Mucosa of stomach (tissue), 1 donor: ENCODE data around the gene WDFY4.

Experiments used
- H3K27me3 ChIP-seq: one replicate; pipeline ENCODE4 v1.7.0; 2013; ENCODE audit warnings: mild to moderate bottlenecking, low read length; ENCODE audit not compliant: control insufficient read depth, insufficient read depth
- H3K36me3 ChIP-seq: one replicate; pipeline ENCODE4 v1.7.0; 2013; ENCODE audit warnings: low read length; ENCODE audit not compliant: control insufficient read depth, insufficient read depth
- H3K4me1 ChIP-seq: one replicate; pipeline ENCODE4 v1.7.0; 2013; ENCODE audit warnings: mild to moderate bottlenecking, low read length; ENCODE audit not compliant: control insufficient read depth, insufficient read depth
- H3K4me3 ChIP-seq: one replicate; pipeline ENCODE4 v1.7.0; 2013; ENCODE audit warnings: low read length
- H3K9ac ChIP-seq: one replicate; pipeline ENCODE4 v1.7.0; 2013; ENCODE audit warnings: mild to moderate bottlenecking, low read length, moderate library complexity
- H3K9me3 ChIP-seq: one replicate; pipeline ENCODE4 v1.7.0; 2013; ENCODE audit warnings: mild to moderate bottlenecking, low read length, moderate library complexity; ENCODE audit not compliant: control insufficient read depth
- donor health status: Pancreatic carcinoma.

The WDFY4 gene

DNA sequence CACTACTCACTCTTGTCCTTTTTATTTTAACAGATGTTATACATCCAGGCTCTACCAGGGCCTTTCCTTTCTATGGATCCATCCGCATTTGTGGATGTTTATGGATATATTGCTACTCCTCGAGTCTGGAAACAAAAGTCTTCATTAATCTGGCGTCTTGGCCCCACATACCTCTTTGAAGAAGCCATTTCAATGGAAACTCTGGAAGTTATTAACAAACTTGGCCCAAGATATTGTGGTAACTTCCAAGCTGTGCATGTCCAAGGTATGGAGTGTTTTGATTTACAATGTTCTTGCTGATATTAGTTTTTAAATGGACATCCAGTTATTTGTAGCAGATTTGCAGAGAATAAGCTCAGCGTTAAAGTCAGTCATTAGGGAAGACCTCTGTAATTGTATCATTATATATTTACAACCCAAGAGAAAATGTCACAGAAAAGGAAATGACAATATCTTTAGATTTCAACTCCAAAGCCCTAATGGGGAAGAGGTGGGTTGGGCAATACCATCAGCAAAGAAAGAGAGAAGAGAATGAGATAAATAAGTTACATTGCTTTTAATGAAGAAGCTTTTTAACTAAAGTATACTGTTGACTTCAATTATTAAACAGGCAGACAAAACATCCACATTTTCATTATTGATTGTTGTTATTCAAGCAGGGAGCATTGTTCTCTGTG, 102.1 kb downstream of the WDFY4 start:
- Histone ChIP-seq H3K36me3 (no peaks in the 10 kb centered on the region), H3K9me3 (no peaks in the 10 kb centered on the region), H3K4me3 (no peak overlapping the region), H3K9ac (no peak overlapping the region), H3K4me1 (no peaks in the 10 kb centered on the region), H3K27me3 (no peaks in the 10 kb centered on the region)

DNA sequence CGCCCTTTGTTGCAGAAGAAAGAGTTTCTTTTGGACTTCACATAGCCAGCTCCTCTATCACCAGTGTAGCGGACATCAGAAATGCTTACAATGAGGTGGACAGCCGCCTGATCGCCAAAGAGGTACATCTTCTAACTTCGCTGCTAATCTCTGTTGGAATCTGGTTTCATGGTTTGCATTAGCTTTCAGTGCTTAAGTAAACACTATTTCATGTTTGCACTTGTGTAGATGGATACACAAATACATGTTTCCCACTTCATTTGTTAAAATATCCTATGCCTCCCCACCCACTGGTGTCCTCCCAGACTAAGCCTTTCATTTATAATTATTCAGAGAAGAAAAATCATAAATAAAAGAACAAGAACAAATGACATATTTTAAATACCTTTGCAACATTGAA, 103.9 kb downstream of the WDFY4 start:
- Histone ChIP-seq H3K4me1 (no peaks in the 10 kb centered on the region), H3K9ac (no peak overlapping the region), H3K27me3 (no peaks in the 10 kb centered on the region), H3K36me3 (no peaks in the 10 kb centered on the region), H3K9me3 (no peaks in the 10 kb centered on the region), H3K4me3 (no peak overlapping the region)

DNA sequence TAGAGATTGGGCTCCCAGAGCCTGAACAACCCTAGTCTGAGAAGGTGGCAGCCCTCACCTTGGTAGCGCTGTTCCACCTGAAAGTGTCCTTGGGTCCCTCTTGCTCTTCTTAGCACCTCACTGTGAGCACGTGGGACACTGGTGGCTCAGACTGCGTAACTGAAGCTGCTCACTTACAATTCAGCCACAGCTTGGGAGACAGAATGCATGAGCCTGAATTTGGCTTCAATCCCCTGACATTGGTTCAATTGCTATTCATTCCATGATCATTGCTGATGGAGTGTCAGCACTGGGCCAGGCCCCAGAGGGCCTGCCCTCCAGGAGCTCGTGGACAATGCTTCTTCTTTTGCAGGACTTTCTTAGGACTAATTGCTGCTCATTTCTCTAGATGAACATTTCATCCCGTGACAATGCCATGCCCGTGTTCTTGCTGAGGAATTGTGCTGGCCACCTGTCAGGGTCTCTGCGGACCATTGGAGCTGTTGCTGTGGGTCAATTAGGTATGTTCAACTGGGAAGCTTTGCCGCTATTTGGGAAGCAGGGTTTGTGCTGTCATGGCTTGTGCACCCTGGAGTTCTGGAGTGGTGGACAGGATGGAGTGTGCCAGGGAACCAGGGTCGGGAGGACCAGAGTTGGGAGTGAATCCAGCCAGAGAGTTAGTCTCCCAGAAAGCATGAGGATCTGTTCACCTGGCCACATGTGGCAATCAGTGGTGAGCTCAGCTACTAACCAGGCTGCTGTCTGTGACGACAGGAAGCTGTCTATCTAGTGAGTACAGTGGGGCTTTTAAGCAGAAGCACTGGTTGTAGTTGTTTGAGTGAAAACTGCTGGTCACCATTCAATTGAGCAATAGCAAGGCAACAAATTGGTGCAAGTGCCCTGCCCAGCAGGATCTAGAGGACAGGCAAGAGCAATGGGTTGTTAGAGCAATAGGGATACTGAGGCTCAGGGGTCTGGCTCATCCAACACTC, 105.1 kb downstream of the WDFY4 start:
- Histone ChIP-seq H3K9ac (no peak overlapping the region), H3K4me1 (no peaks in the 10 kb centered on the region), H3K36me3 (no peaks in the 10 kb centered on the region), H3K4me3 (no peak overlapping the region), H3K9me3 (no peaks in the 10 kb centered on the region), H3K27me3 (no peaks in the 10 kb centered on the region)

DNA sequence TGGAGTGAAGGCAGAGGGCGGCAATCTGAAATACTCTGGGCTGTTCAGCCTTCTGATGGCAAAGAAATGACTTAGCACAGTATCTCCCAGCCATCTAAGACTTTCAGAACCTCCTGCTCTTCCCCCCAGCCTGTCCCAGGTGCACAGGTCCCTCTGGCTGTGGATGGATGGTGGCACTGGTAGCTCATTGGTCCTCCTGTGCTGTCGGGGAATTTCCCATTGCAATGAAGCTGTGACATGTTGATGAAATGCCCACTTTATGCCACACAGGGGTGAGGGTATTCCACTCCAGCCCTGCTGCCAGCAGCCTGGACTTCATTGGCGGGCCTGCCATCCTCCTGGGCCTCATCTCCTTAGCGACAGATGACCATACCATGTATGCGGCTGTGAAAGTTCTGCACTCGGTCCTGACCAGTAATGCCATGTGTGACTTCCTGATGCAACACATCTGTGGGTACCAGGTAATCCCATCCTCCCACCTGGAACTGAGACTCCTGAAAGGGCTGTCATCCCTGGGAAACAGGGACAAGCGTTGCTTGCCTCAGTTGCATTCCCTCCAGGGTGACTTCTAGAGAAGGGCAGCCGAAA, 105.9 kb downstream of the WDFY4 start:
- no peaks in the 10 kb centered on the region for H3K36me3 ChIP-seq
- H3K27me3 ChIP-seq = no peaks in the 10 kb centered on the region
- H3K4me3 ChIP-seq = no peak overlapping the region
- H3K9me3 ChIP-seq = no peaks in the 10 kb centered on the region
- no peaks in the 10 kb centered on the region for H3K4me1 ChIP-seq
- H3K9ac ChIP-seq = no peak overlapping the region

DNA sequence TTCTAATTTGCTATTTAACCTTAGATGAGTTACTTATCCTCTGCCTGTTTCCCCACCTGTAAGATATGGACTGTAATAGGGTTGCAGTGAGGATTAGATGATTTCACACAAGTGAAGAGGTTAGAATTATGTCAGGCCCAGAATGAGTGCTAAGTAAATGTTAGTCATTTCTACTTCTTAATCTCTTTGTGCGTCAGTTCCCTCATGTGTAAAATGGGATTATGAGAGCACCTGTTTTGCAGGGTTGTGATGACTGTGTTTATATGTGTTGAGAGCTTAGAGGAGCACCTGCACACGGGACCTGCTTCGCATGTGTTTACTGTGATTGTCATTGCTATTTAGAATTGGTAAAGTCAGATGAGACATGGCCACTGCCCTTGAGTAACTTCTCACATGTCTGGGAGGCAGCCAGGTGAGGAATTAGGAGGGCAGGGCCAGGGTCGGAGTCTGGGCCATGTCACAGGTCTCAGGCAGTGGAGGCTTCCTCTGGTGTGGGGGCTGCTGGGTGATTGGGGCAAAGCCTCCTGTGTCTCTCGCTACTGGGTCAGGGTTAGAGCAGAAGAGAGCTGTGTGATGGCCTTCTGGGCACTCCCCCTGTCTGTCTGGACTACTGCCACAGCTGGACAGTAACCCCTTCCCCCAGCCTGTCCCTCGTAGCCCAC, 106.7 kb downstream of the WDFY4 start:
- H3K9ac ChIP-seq = no peak overlapping the region
- no peaks in the 10 kb centered on the region for H3K4me1 ChIP-seq
- no peaks in the 10 kb centered on the region for H3K9me3 ChIP-seq
- H3K4me3 ChIP-seq = no peak overlapping the region
- H3K36me3 ChIP-seq = no peaks in the 10 kb centered on the region
- no peaks in the 10 kb centered on the region for H3K27me3 ChIP-seq

DNA sequence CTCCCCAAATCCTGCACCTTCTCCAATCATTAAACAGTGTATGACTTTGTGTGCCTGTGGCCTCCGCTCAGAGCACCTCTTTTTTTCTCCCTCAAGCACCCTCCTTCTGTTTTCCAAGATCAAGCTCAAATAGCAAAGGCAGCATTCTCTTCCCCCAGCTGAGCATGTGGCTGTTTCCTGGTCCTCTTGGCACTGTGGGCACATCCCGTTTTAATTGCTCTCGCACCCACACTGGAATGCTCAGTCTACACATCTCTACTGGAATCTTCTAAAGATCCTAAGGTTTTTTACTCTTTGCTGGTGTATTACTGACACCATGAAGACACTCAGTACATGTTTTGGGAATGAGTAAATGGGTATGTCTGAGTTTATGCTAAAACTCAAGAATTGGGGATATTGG, 107.4 kb downstream of the WDFY4 start:
- no peaks in the 10 kb centered on the region for H3K4me1 ChIP-seq
- no peak overlapping the region for H3K9ac ChIP-seq
- H3K36me3 ChIP-seq = no peaks in the 10 kb centered on the region
- H3K9me3 ChIP-seq = no peaks in the 10 kb centered on the region
- H3K27me3 ChIP-seq = no peaks in the 10 kb centered on the region
- H3K4me3 ChIP-seq = no peak overlapping the region

DNA sequence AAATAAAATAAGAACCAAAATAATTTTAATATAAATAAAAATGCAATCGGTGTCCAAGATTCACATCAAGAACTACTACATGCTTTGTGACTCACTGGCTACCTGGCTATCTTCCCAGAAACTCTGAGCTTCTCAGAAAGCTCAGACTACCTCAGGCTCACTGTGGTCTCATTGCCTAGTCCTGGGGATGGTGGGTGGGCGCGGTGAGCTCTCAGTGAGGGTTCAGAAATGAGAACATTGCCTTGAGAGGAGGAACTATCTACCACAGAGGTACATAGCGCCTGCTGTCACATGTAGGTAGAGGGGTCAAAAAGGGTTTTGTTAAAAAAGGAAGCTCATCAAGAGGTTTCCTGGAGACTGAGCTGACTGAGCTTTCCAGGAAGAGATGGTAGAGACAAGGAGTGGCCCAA, 108.0 kb downstream of the WDFY4 start:
- Histone ChIP-seq H3K4me1 (no peaks in the 10 kb centered on the region), H3K9me3 (no peaks in the 10 kb centered on the region), H3K4me3 (no peak overlapping the region), H3K36me3 (no peaks in the 10 kb centered on the region), H3K9ac (no peak overlapping the region), H3K27me3 (no peaks in the 10 kb centered on the region)

DNA sequence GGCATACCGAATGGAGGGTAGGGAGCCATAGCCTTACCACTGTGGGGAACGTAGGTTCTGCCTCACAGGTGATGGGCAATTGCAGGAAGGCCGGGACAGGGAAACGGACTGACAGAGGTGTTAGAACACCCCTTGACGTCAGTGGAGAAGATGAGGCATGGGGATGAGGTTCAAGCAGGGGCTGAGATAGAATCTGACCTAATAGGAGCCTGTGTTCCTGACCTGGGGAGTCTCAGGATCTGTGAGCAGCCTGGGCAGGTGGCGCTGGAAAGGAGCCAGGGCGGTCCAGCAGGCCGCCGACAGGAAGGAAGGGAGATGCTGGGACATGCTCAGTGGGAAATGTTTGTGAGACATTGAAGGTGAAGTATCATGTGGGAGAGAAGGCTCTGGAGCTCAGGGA, 109.4 kb downstream of the WDFY4 start:
- no peak overlapping the region for H3K9ac ChIP-seq
- H3K27me3 ChIP-seq = no peaks in the 10 kb centered on the region
- no peaks in the 10 kb centered on the region for H3K36me3 ChIP-seq
- no peaks in the 10 kb centered on the region for H3K4me1 ChIP-seq
- H3K9me3 ChIP-seq = no peaks in the 10 kb centered on the region
- H3K4me3 ChIP-seq = no peak overlapping the region

DNA sequence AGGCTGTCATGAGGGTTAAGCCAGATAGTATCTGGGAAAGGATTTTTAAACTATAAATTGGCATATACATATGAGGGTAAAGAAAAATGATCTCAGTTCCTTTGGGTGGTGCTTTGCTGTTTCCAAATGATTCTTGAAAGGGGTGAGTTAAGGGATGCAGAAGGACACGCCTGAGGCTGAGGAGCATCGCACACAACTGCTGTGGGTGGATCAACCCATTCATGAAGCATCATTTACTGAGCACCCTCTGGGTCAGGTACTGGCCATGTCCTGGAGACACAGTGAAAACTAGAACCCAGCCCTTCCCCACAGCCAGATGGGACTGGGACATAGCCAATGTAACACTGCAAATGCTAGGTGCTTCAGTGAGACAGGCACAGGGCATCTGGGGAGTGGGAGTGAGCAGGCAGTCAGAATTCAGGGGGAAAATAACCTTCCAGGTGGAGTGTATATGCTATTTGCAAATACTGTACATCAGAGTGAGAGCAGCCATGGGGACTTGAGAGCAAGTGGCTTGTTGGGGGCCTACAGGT, 112.1 kb downstream of the WDFY4 start:
- H3K27me3 ChIP-seq = no peaks in the 10 kb centered on the region
- H3K9me3 ChIP-seq = no peaks in the 10 kb centered on the region
- H3K9ac ChIP-seq = no peak overlapping the region
- no peaks in the 10 kb centered on the region for H3K4me1 ChIP-seq
- H3K36me3 ChIP-seq = no peaks in the 10 kb centered on the region
- no peak overlapping the region for H3K4me3 ChIP-seq

DNA sequence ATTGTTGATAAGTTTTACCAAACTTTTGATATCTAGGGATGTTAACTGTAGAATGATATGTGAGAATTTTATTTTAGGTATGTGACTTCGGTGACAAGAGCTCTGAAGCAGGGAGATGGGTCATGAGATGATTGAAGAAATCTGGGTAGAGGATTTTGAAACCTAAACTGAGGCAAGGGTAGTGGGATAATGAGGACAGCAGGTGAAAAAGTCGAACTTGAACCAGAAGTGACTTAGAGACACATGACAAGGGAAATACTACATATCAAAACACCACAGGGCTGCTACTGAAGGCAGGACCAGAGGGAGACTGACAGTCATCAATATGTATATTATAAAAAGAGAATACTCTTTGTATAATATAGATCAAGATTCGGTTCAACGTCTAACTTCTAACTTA, 113.2 kb downstream of the WDFY4 start:
- H3K4me1 ChIP-seq = no peaks in the 10 kb centered on the region
- H3K36me3 ChIP-seq = no peaks in the 10 kb centered on the region
- no peaks in the 10 kb centered on the region for H3K27me3 ChIP-seq
- no peaks in the 10 kb centered on the region for H3K9me3 ChIP-seq
- no peak overlapping the region for H3K9ac ChIP-seq
- H3K4me3 ChIP-seq = no peak overlapping the region

DNA sequence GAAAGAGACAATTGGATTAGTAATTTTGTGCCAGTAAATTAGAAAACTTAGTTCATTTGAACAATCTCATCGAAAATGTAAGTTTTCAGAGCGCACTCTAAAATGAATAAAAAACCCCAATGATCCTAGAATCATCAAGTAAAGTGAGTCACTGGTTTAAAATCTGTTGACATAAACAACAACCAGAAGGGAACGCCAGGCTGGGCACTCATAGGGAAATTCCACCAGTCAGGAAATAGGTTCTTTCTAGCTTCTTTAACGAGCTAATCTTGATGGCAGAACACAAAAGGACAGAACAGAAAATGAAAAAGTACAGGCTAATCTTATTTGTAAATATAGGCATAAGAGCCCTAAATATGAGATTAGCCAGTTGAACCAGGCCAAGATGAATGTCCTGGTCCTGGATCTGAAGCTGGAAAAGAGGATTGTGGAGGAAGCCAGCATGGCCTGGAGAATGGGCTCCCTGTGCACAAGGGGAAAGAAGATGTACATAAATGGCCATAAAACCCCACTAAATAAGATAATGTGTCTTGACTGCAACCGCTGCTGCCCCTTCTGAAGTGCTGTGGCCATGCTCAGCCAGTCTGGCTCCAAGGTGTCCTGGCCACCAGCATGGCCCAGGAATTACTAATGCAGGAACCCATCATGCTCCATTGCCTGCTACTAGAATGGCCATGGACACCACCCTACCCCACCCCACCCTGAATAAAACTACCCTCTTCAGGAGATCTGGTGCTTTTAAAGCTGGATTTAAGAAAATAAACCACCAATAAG, 114.0 kb downstream of the WDFY4 start:
- no peaks in the 10 kb centered on the region for H3K36me3 ChIP-seq
- no peaks in the 10 kb centered on the region for H3K27me3 ChIP-seq
- H3K9ac ChIP-seq = no peak overlapping the region
- H3K9me3 ChIP-seq = no peaks in the 10 kb centered on the region
- H3K4me3 ChIP-seq = no peak overlapping the region
- no peaks in the 10 kb centered on the region for H3K4me1 ChIP-seq
